ENCODE results near the gene ZNF738.

ZNF738 gene

DNA sequence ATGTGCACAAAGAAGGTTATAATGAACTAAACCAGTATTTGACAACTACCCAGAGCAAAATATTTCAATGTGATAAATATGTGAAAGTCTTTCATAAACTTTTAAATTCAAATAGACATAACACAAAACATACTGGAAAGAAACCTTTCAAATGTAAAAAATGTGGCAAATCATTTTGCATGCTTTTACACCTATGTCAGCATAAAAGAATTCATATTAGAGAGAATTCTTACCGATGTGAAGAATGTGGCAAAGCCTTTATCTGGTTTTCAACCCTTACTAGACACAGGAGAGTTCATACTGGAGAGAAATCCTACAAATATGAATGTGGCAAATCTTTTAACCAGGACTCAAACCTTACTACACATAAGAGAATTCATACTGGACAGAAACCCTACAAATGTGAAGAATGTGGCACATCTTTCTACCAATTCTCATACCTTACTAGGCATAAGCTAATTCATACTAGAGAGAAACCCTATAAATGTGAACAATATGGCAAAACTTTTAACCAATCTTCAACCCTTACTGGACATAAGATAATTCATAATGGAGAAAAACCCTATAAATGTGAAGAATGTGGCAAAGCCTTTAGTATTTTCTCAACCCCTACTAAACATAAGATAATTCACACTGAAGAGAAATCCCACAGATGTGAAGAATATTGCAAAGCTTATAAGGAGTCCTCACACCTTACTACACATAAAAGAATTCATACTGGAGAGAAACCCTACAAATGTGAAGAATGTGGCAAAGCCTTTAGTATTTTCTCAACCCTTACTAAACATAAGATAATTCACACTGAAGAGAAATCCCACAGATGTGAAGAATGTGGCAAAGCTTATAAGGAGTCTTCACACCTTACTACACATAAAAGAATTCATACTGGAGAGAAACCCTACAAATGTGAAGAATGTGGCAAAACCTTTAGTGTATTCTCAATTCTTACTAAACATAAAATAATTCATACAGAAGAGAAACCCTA is 64.5 kb downstream of the ZNF738 start:
- DNase-seq: no peak

All from MV-4-11 (cell line).